HUES6 (cell line): ENCODE measurements around the gene GDF3.
"Not testable (repeated sequence)": the region's sequence is repeated elsewhere in the genome, so short reads cannot be mapped to it uniquely, and the experiment has no call there.

Source experiments
- H3K27ac ChIP-seq: 2 replicates; pipeline ENCODE4 v1.7.0; 2013; ENCODE audit warnings: low read depth, mild to moderate bottlenecking, low read length, inconsistent platforms
- H3K27me3 ChIP-seq: 2 replicates; pipeline ENCODE4 v1.6.1; 2013; ENCODE audit warnings: low read length; ENCODE audit not compliant: control insufficient read depth, insufficient read depth
- H3K36me3 ChIP-seq: 2 replicates; pipeline ENCODE4 v1.6.1; 2013; ENCODE audit warnings: low read length; ENCODE audit not compliant: control insufficient read depth, insufficient read depth
- H3K4me1 ChIP-seq: 2 replicates; pipeline ENCODE4 v1.6.1; 2013; ENCODE audit warnings: low read length; ENCODE audit not compliant: control insufficient read depth, insufficient read depth
- H3K4me3 ChIP-seq: 2 replicates; pipeline ENCODE4 v1.5.1; 2013; ENCODE audit warnings: low read depth, low read length
- H3K9ac ChIP-seq: one replicate; pipeline ENCODE4 v1.6.1; 2013; ENCODE audit warnings: mild to moderate bottlenecking, low read length
- H3K9me3 ChIP-seq: 2 replicates; pipeline ENCODE4 v1.6.1; 2013; ENCODE audit warnings: low read depth, low read length; ENCODE audit not compliant: control insufficient read depth, insufficient read depth

The GDF3 gene

DNA sequence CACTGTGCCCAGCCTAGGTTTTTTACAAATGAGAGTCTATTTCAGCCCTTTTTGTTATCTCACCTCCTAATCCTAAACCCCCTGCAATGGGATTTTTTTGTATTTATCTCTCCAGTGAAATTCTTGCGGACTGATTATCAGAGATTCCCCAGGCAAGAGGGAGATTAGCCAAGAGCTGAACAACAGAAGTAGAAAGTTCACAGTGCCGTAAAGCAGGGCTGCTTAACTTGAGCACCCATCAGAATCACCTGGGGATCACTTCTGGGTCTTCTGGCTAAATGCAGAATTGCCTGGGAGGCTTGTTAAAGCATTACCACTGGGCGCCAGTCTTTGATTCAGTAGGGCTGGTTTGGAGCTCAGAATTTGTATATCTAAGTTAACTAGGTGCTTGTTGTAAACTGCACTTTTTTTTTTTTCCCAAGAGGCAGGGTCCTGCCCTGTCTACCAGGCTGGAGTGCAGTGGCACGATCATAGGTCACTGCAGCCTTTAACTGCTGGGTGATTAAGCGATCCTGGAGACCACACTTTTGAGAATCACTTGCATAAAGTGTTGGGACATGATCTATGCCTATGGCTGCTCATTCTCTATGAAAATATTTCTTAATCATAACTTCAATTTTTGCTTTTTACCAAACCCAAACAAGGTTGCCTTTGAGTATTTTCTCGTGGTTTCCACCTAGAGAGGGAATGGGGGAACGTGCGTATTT is 14.5 kb upstream of the GDF3 start:
- H3K4me3 ChIP-seq: no peak overlapping the region

DNA sequence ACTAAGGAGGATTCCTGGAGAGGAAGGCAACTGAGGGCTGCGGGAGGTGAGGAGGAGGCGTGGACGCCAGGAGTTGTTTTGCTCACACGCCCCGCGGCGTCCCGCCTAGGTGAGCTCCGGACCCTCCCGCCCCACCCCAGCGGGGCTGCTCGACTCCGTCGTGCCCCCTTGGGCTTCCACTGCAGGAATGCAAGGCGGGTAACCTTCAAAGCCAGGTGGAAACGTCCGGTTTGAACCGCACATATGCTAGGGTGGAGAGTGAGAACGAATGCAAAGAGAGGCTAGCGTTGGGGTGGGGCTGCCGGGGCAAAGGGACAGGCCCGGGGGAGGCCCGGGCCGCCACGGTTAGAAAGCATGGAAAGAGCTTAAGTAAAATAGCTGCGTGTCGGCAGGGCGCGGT is 10.3 kb upstream of the GDF3 start:
- Histone ChIP-seq H3K27ac (no peak overlapping the region), H3K9me3 (no peaks in the 10 kb centered on the region), H3K36me3 (no peaks in the 10 kb centered on the region), H3K4me1 (peaks cover 8% of the 10 kb centered on the region), H3K9ac (no peak overlapping the region), H3K27me3 (no peaks in the 10 kb centered on the region), H3K4me3 (no peak overlapping the region)

More for the DNA sequence above, 14.5 kb upstream of the GDF3 start:
- H3K4me1 ChIP-seq: peaks cover 15% of the 10 kb centered on the region
- H3K36me3 ChIP-seq: no peaks in the 10 kb centered on the region
- no peak overlapping the region for H3K27ac ChIP-seq
- no peaks in the 10 kb centered on the region; the same call in 1 of the 2 replicates for H3K9me3 ChIP-seq
- no peaks in the 10 kb centered on the region for H3K27me3 ChIP-seq
- H3K9ac ChIP-seq: no peak overlapping the region

DNA sequence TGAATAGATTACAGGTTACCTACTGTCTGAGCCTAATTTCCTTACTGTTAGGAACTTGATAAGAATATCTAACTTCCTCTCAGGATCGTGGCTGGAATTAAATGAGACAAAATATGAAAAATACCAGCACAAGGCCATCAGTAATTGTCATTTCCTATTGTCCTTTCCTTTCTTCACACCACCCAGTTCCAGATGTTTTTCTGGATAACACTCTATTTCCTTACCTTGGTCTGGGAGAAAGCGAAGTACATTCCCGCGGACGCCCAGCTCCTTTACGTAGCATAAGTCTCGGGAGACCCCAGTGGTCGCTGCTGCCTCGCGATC is 376 bp downstream of the GDF3 start:
- H3K9ac ChIP-seq: peak overlapping the region; percentile 74
- no peaks in the 10 kb centered on the region for H3K27me3 ChIP-seq
- H3K36me3 ChIP-seq: peaks cover 5% of the 10 kb centered on the region
- H3K9me3 ChIP-seq: no peaks in the 10 kb centered on the region
- peaks cover 26% of the 10 kb centered on the region for H3K4me1 ChIP-seq
- H3K4me3 ChIP-seq: peak overlapping the region; percentile 45
- peak overlapping the region; percentile 79 for H3K27ac ChIP-seq

DNA sequence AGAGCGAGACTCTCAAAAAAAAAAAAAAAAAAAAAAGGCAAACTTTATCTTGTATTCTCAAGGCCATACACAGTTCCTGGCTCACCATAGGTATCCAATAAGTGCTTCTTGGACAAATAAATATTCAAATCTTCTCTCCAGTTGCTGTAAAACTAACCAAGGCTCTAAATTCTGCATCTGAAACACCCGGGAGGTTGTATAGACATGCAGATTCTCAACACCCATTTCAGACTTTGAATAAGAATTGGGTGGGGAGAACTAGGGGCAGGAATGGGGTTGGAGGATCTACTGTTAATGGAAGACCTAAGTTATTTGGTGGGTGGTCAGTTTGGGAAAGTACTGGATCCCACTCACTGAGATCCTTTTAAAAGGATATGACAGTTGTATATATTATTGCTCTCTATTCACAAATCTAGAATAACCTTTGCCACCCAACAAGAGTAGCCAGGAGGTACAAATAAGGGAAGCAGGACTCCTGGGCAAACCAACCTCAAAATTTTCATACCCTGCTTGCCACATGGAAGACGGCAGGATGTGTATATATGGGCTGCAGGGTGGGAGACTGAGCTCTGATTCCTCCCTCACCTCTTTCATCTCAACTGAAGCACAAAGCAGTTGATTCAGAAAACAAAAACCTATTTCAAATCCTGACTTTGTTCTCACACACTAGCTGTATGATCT is 879 bp downstream of the GDF3 start:
- peak overlapping the region; percentile 79 for H3K27ac ChIP-seq
- no peaks in the 10 kb centered on the region for H3K27me3 ChIP-seq
- H3K36me3 ChIP-seq: peaks cover 10% of the 10 kb centered on the region
- H3K4me1 ChIP-seq: peaks cover 26% of the 10 kb centered on the region
- peak overlapping the region; percentile 45 for H3K4me3 ChIP-seq
- no peaks in the 10 kb centered on the region for H3K9me3 ChIP-seq
- peak overlapping the region; percentile 74 for H3K9ac ChIP-seq

DNA sequence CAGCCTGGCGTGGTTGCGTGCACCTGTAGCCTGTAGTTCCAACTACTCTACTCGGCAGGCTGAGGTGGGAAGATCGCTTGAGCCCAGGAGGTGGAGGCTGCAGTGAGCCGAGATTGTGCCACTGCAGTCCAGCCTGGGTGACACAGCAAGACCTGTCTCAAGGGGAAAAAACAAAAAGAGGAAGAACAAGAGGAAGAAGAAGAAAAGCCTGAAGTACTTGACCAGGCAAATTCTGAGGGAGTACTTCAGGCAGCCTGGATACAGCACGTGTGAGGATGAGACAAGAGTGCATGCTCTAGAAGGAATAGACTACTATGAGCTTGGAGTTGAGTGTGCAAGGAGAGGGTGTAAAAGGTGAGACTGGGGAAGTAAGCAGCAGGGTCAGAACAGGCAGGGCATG is 1.8 kb downstream of the GDF3 start:
- H3K9ac ChIP-seq: peak overlapping the region; percentile 50
- peak overlapping the region; percentile 28; the same call in 1 of the 2 replicates for H3K27ac ChIP-seq
- peaks cover 15% of the 10 kb centered on the region for H3K36me3 ChIP-seq
- peak overlapping the region; percentile 30; the same call in 1 of the 2 replicates for H3K4me3 ChIP-seq
- H3K9me3 ChIP-seq: no peaks in the 10 kb centered on the region
- H3K4me1 ChIP-seq: peaks cover 26% of the 10 kb centered on the region
- H3K27me3 ChIP-seq: no peaks in the 10 kb centered on the region

DNA sequence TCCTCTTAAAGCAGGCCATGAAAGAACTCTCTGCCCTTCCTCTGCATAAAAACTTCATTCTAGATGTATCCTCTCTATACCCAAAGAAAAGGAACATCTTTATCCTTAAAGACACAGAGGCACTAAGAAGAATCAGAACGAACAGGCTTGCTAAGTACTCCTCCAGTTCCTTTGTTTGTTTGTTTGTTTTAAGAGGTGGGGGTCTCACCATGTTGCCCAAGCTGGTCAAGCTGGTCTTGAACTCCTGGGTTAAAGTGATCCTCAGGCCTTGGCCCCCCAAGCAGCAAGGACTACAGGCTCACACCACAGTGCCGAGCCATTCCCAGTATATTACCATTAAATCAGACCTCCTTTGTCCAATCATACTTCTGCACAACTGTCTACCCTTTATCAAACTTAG is 14.0 kb downstream of the GDF3 start:
- H3K9me3 ChIP-seq: no peaks in the 10 kb centered on the region
- H3K27me3 ChIP-seq: no peaks in the 10 kb centered on the region
- no peak overlapping the region for H3K4me3 ChIP-seq
- no peaks in the 10 kb centered on the region for H3K36me3 ChIP-seq
- H3K27ac ChIP-seq: no peak overlapping the region
- H3K4me1 ChIP-seq: peaks cover 6% of the 10 kb centered on the region
- no peak overlapping the region for H3K9ac ChIP-seq

DNA sequence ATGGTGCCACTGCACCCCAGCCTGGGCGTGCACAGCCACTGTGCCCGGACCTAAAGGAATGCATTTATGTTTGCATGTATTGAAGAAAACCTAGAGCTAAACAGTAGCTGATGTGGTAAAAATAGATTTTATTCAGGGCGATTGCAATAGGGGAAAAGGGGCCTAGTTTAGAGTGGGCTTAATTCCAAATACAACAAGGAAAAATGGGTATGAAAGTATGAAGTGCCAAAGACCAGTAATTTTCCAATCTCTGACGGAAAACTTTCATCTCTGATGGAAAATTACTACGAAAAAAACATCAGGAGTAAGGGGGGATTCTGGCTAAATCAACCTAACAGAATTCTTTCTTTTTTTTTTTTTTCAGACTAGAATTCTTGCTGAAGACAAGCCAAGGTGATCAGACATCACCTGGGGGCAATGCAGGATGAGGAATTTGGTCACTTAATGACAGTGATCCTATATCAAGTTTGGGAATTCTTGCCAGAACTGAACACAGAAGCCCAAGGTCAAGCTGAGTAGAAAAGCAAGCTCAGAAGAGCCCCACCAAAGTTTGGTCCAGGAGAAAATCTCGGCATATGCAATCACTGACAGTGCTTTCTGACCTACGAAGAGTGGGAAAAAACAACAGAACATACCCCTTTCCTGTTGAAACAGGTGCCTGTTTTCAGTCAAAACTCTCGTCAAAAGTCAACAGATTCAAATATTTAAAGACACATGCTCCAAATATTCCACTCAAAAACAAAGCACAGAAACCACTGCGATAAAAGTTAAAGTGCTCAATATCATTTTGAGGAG is 16.1 kb downstream of the GDF3 start:
- no peaks in the 10 kb centered on the region for H3K9me3 ChIP-seq
- H3K36me3 ChIP-seq: no peaks in the 10 kb centered on the region
- peaks cover 6% of the 10 kb centered on the region for H3K4me1 ChIP-seq
- H3K9ac ChIP-seq: no peak overlapping the region
- no peaks in the 10 kb centered on the region for H3K27me3 ChIP-seq
- H3K4me3 ChIP-seq: no peak overlapping the region
- no peak overlapping the region for H3K27ac ChIP-seq

DNA sequence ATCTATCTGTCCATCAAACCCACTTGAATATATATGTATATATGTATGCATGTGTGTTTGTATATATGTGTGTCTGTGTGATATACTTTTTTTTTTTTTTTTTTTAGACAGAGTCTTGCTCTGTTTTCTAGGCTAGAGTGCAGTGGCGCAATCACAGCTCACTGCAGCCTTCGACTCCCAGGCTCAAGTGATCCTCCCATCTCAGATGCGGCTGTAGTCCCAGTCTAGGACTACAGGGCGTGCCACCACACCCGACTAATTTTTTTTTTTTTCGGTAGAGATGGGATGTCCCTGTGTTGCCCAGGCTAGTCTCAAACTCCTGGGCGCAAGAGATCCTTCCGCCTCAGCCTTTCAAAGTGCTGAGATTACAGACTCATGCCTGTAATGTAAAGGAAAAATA is 16.8 kb downstream of the GDF3 start:
- Histone ChIP-seq H3K9ac (no peak overlapping the region), H3K27ac (no peak overlapping the region), H3K4me1 (peaks cover 6% of the 10 kb centered on the region), H3K36me3 (no peaks in the 10 kb centered on the region), H3K4me3 (no peak overlapping the region), H3K27me3 (no peaks in the 10 kb centered on the region), H3K9me3 (no peaks in the 10 kb centered on the region)

DNA sequence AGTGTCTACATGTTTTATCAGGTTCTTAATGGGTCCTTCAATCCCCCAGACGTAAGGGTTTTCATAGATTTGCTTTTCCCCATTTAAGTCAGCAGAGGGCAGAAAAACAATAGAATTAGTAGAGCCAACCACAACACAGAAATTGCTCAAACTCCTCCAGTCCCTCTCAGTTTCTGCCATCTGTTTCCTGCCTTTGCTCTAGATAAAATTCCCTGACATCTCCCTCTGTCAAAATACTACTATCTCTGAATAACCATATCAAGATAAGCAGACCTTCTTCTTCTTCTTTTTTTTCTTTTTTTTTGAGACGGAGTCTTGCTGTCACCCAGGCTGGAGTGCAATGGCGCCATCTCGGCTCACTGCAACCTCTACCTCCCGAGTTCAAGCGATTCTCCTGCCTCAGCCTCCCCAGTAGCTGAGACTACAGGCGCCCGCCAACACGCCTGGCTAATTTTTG is 18.1 kb downstream of the GDF3 start:
- not testable (repeated sequence) for H3K27ac ChIP-seq, H3K4me3 ChIP-seq, H3K9ac ChIP-seq, H3K9me3 ChIP-seq, H3K36me3 ChIP-seq, H3K4me1 ChIP-seq, H3K27me3 ChIP-seq

DNA sequence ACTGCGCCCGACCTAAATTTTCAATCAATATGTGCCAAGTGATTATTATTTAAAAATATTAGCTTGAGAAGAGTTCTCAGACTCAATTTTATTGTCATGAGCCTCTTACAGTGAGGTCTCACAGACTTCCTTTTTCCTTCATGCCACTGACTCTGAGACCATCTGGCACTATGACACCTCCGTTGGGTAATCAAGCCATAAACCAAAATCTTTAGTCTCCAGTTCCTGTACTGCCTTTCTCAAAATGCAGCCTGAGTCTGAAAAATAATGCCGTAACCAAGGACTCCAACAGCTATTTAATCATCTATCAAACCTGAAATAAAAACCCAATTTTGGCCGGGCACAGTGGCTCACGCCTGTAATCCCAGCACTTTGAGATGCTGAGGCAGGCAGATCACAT is 20.1 kb downstream of the GDF3 start:
- not testable (repeated sequence) for H3K4me3 ChIP-seq, H3K27me3 ChIP-seq, H3K4me1 ChIP-seq, H3K27ac ChIP-seq, H3K9ac ChIP-seq, H3K9me3 ChIP-seq, H3K36me3 ChIP-seq

DNA sequence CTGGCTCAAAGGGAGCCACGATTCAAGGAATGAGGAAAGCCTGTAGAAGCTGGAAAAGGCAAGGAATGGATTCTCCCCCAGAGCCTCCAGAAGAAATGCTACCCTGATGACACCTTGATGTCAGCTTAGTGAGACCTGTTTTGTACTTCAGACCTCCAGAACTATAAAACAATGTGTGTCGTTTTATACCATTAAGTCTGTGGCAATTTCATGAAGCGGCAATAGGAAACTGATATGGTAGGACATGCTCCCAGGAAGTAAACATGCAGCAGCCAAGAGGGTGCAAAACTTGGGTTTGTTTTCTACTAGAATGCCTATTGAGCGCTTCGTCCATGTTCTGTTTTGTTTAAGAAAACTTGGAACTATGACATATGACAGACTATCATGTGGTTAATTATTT is 27.4 kb downstream of the GDF3 start:
- Histone ChIP-seq H3K36me3 (no peaks in the 10 kb centered on the region), H3K9me3 (no peaks in the 10 kb centered on the region), H3K4me3 (no peak overlapping the region), H3K9ac (no peak overlapping the region), H3K4me1 (no peaks in the 10 kb centered on the region), H3K27me3 (no peaks in the 10 kb centered on the region), H3K27ac (no peak overlapping the region)
